Gastrocnemius medialis (tissue), 4 donors: ENCODE measurements around the gene EEF1A2. TPM values are rescaled to one million over a fixed set of nuclear protein-coding genes. Genes with fewer than 3 reads are reported as not detected.

ENCODE experiments used
- ATAC-seq, 2 donors: fragments of 150-250 bp; one replicate each; pipeline ENCODE4 v1.9.1; 2016
- DNase-seq, 2 donors: peaks; one replicate each; pipeline ENCODE4 v3.0.0-alpha.2; 2019
- H3K27ac ChIP-seq, 4 donors: fragments of 200-600 bp; sonication (generic); 1 replicate in 1 of 4; 2 replicates in 3 of 4; pipeline ENCODE4 v1.5.1; 2016 to 2018; ENCODE audit warnings: mild to moderate bottlenecking in 2 of 4, moderate library complexity in 1 of 4
- H3K27me3 ChIP-seq, 3 donors: fragments of 200-600 bp; sonication (generic) in 2 of 3; 1 replicate in 1 of 3; 2 replicates in 2 of 3; pipeline versions ENCODE4 v1.5.1 to v1.6.0; 2016 to 2019; ENCODE audit warnings: mild to moderate bottlenecking in 1 of 3, moderate library complexity in 1 of 3
- H3K36me3 ChIP-seq, 2 donors: fragments of 200-600 bp; sonication (generic) in 1 of 2; one replicate each; pipeline ENCODE4 v1.5.1; 2017 to 2018
- H3K4me1 ChIP-seq, 2 donors: fragments of 200-600 bp; sonication (generic) in 1 of 2; one replicate each; pipeline ENCODE4 v1.5.1; 2016 to 2017; ENCODE audit warnings: mild to moderate bottlenecking in 2 of 2
- H3K4me3 ChIP-seq, 4 donors: fragments of 200-600 bp; sonication (generic) in 3 of 4; 1 replicate in 1 of 4; 2 replicates in 3 of 4; pipeline ENCODE4 v1.5.1; 2016 to 2019; ENCODE audit warnings: mild to moderate bottlenecking in 2 of 4
- H3K9me3 ChIP-seq, 3 donors: fragments of 200-600 bp; sonication (generic) in 2 of 3; 1 replicate in 1 of 3; 2 replicates in 2 of 3; pipeline ENCODE4 v1.5.1; 2016 to 2019
- CTCF ChIP-seq, 5 experiments: fragments of 450-650 bp in 3 of 5; fragments of 200-600 bp in 2 of 5; sonication (generic) in 2 of 5; IDR thresholded peaks in 4 of 5; conservative IDR thresholded peaks in 1 of 5; 1 replicate in 4 of 5; 2 replicates in 1 of 5; pipeline ENCODE4 v1.5.1; 2016 to 2019; ENCODE audit warnings: antibody characterized with exemption in 5 of 5, mild to moderate bottlenecking in 3 of 5, moderate library complexity in 3 of 5
- POLR2A ChIP-seq, 2 donors: fragments of 450-650 bp; IDR thresholded peaks; one replicate each; pipeline ENCODE4 v1.6.1; 2017; ENCODE audit warnings: antibody characterized with exemption in 2 of 2, mild to moderate bottlenecking in 2 of 2, moderate library complexity in 2 of 2
- in situ Hi-C, 4 donors: fragments of 200-750 bp; cut with MboI; loops; one replicate each; pipeline versions ENCODE4 v1.15.0 to v1.8.0; 2017; ENCODE audit warnings: low sequenced_read_pairs in 4 of 4
- intact Hi-C: fragments of 100-400 bp; cut with DNase I; formaldehyde crosslinking; loops from one replicate; pipeline ENCODE4 v1.15.1; 2023; ENCODE audit warnings: low total_unique reads
- total RNA-seq, 4 donors: library from RNA; depleted of rRNA; stranded (reverse); fragments of >200 nt; gene quantifications; one replicate each; pipeline versions ENCODE4 v1.1.0 to v1.2.3, GENCODE V29; 2016

EEF1A2 gene
- total RNA-seq, 4 donors from 2014 or later, result 1,736 to 2,603 (median 2,395) TPM

GRCh38 chr20:63497138-63497945 lies 1.5 kb downstream of the EEF1A2 start:
- DNase-seq, result peak; percentile 64 to 84
- peak overlapping the region; percentile 67 to 88 (median 84) for H3K4me3 ChIP-seq
- peaks cover 31 to 60% of the 10 kb centered on the region in 2 donors for H3K4me1 ChIP-seq
- in situ Hi-C loops, result no loop called here
- H3K27me3 ChIP-seq, result no peaks in the 10 kb centered on the region
- TF ChIP-seq CTCF (IDR thresholded peaks at IDR 0.05 in 4 of 5, conservative IDR thresholded peaks at IDR 0.05 in 1 of 5) (no peak), POLR2A (IDR thresholded peaks at IDR 0.05) (peak; percentile 51 to 56)
- intact Hi-C loops, result no loop called here
- peak; percentile 13 to 18 for ATAC-seq
- peaks cover 0 to 34% of the 10 kb centered on the region in 2 donors for H3K36me3 ChIP-seq
- H3K27ac ChIP-seq, result peak overlapping the region; percentile 94 to 100 (median 98)
- no peaks in the 10 kb centered on the region for H3K9me3 ChIP-seq

- TF ChIP-seq POLR2A (IDR thresholded peaks at IDR 0.05) (no peak), CTCF (IDR thresholded peaks at IDR 0.05 in 4 of 5, conservative IDR thresholded peaks at IDR 0.05 in 1 of 5) (no peak)
- in situ Hi-C loops, result no loop called here
- Histone ChIP-seq H3K36me3 (peaks cover 0 to 40% of the 10 kb centered on the region in 2 donors), H3K4me1 (peaks cover 28 to 57% of the 10 kb centered on the region in 2 donors), H3K4me3 (peak overlapping the region; percentile 67 to 88 (median 84)), H3K27ac (peak overlapping the region; percentile 94 to 100 (median 98)), H3K27me3 (no peaks in the 10 kb centered on the region), H3K9me3 (no peaks in the 10 kb centered on the region)
- no peak for ATAC-seq
- intact Hi-C loops, result loop anchor here (1.0 kb wide), 1 partner anchor 24 kb away; the partner anchor contains the start of gene PPDPF
- DNase-seq, result peak in 1 of 2 donors; percentile 30
Observed at GRCh38 chr20:63496596-63497120, 2.2 kb downstream of the EEF1A2 start.

DNA sequence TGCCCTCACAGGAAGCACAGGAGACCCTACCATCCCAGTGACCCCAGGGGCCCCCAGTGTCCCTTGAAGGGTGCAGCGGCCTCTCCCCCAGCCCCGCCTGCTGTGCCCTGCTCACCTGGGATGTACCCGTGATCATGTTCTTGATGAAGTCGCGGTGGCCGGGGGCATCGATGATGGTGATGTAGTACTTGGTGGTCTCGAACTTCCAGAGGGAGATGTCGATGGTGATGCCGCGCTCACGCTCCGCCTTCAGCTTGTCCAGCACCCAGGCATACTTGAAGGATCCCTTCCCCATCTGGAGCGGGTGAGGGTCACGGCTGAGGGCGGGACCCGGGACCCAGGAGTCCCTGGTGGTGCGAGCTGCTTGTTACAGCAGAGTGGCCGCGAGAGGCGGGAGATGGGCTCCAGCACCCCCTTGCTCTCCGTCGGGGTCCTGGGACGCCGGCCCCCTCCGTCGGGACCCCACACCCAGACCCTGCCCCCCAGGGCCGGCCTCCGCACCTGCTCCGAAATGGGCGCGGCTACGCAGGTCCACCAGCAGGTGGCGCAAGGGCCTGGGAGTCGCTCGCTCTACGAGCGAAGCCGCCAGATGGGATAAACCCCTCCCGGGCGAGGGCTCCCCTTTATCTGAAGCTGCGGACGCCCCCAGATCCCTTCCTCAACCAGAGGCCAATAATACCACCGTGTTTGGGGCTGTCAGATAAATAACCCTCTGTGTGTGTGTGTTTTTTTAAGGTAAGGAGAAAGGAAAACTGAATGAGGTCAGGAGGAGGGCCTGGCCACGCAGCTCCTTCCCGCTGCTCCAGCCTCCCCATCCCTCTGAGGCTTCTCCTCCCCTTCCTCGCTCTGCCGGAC lies 2.9 kb downstream of the EEF1A2 start:
- in situ Hi-C loops (no loop called here), intact Hi-C loops (loop anchor here (1.0 kb wide), 1 partner anchor 24 kb away; the partner anchor contains the start of gene PPDPF)
- Histone ChIP-seq H3K9me3 (no peaks in the 10 kb centered on the region), H3K4me3 (peak overlapping the region; percentile 67 to 88 (median 84)), H3K27ac (peak overlapping the region; percentile 94 to 100 (median 98)), H3K4me1 (peaks cover 22 to 50% of the 10 kb centered on the region in 2 donors), H3K36me3 (peaks cover 0 to 47% of the 10 kb centered on the region in 2 donors), H3K27me3 (no peaks in the 10 kb centered on the region)
- DNase-seq (peak in 1 of 2 donors; percentile 70), ATAC-seq (peak in 1 of 2 donors; percentile 21)
- peak; percentile 84 to 98 (median 97) for TF ChIP-seq CTCF (IDR thresholded peaks at IDR 0.05 in 4 of 5, conservative IDR thresholded peaks at IDR 0.05 in 1 of 5)
- TF ChIP-seq POLR2A (IDR thresholded peaks at IDR 0.05), result no peak

- Histone ChIP-seq H3K27ac (peak overlapping the region; percentile 94 to 100 (median 98)), H3K27me3 (no peaks in the 10 kb centered on the region), H3K4me1 (peaks cover 18 to 45% of the 10 kb centered on the region in 2 donors), H3K9me3 (no peaks in the 10 kb centered on the region), H3K36me3 (peaks cover 0 to 54% of the 10 kb centered on the region in 2 donors), H3K4me3 (no peak overlapping the region)
- DNase-seq (no peak), ATAC-seq (no peak)
- in situ Hi-C loops, result no loop called here
- TF ChIP-seq POLR2A (IDR thresholded peaks at IDR 0.05) (no peak), CTCF (IDR thresholded peaks at IDR 0.05 in 4 of 5, conservative IDR thresholded peaks at IDR 0.05 in 1 of 5) (no peak)
- intact Hi-C loops, result no loop called here
Observed at GRCh38 chr20:63495167-63495720, 3.6 kb downstream of the EEF1A2 start.
